Ureter (tissue), 1 donor: ENCODE results near the gene TNFSF18. TPM values are rescaled to one million over a fixed set of nuclear protein-coding genes. Genes with fewer than 3 reads are reported as not detected.

Experiments
- total RNA-seq: library from RNA; stranded (reverse); gene quantifications from one replicate; pipeline ENCODE4 v1.2.4, GENCODE V29; 2023
- donor health status: DM: yes; HTN: yes; CAD: no.

Gene TNFSF18
- total RNA-seq, 1 donor from 2014 or later, result not detected

Other genes with a start within 250 kb of the TNFSF18 start
- 0.52 TPM for gene TNFSF4, start 156.4 kb upstream of the TNFSF18 start, total RNA-seq